ENCODE measurements around the gene SEC22B.
"Not testable (repeated sequence)": the region's sequence is repeated elsewhere in the genome, so short reads cannot be mapped to it uniquely, and the experiment has no call there.

SEC22B gene

DNA sequence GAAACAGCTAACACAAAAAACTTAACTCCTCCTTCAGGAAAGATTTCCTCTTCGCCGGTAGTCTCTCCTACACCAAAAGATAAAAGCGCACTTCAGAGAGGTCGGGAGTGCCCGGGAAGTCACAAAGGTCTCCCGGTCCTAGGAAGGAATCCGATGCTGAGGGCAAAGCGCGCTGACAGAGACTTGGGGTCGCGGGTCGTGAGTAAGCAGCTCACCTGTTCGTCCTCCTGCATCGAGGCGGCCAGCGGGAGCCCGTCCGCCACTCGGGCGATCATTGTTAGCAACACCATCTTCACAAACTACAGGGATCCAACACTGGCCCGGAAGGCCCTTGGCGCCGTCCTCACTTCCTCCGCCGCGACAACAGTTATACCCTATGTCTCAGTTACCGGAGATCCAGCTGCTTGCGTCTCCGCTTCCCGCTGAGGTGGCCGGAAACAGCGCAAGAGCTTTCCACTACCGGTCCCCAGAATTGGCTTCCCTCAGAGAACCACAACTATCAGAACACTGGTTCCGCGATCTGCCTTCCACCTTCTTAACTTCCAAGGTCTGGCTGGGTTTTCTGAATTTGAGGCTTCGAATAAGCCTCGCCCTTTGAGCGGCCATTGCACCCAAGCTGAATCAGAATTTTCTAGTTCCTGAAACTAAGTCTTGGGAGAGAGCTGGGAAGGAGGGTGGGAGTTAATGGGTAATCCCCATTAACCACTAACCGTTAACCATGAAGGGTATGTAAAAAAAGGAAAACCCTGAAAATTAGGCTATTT lies at the start of gene SEC22B:
Gene SEC22B, minus strand, starts transcription at position 429 of the 764 bp plus-strand sequence. Its CDS starts 139 bp downstream, at position 290.
- DNase-seq: peak; percentile 93

DNA sequence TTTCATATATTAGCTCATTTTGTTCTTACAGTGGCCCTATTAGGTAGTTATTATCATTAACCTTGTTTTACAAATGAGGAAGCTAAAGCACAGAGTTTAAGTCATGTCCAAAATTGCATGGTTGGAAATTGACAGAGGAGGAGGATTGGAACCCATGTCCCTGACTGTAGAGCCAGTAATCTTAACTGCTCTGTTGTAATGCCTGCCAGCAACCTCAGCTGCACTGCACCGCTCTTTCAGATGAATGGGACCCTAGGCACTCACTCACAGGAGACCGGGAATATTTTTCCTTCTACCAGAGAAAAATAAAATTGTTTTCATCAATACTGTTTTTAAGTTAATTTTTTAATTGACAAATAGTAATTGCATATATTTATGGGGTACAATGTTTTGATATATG lies 41.6 kb upstream of the SEC22B start:
- not testable (repeated sequence) for DNase-seq

DNA sequence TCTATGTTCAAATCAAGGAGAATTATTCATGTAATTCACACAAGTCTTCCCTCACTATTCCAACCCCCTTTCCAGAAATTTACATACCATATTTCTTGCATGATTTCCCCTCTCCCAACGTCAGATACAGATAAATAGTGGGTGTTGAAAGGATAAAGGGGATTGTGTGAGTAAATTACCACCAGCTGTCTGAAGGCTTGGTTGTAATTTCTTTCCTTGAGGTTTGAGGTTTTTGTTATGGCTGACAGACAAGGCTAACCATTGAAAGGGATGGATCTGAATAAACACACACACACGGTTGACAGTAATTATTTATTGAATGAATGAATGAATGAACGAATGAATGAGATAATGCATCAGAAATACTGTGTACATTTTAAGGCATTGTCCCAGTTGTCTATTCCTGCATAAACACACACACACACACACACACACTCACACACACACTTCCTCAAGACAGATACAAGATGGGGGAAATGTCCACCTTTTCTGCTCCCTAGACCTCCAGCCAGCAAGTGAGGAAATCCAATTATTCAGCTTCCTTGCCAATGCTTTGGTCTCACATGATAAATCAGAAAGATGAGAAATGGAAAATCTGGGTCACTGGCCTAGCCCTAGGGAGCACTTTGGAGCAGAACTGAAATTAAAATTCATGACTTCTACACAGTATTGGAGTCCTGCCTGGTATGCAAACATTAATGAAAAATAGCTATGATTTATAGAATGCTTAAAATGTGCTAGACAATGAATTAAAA lies 41.0 kb upstream of the SEC22B start:
- not testable (repeated sequence) for DNase-seq

DNA sequence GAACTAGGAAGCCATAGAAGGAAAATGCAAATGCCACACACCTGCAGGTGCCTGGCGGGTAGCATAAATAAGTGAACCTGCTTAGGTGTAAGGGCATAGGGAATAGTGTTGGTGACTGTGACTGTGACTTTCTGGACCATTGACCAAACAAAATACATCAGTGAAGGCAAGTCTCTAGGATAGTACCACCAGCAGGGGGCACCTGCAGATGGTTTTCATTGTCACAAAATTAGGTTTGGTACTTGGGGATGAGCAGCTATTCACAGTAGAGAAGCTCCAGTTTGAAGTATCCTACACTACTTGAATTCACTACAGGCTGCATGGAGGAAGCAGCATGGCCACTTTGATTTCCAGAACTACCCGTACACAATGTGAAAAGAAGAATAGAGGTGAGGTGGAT lies 37.3 kb upstream of the SEC22B start:
- not testable (repeated sequence) for DNase-seq

DNA sequence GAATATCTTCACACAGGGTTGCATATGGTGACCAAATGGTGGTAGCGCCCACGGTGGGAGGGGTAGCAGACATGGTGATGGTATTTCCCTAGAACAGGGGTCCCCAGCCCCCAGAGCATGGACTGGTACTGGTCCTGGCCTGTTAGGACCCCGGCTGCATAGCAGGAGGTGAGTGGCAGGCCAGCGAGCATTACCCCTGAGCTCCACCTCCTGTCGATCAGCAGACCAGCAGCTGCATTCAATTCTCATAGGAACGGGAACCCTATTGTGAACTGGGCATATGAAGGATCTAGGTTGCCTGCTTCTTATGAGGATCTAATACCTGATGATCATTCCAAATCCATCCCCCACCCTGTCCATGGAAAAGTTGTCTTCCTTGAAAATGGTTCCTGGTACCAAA lies 34.4 kb upstream of the SEC22B start:
- not testable (repeated sequence) for DNase-seq

DNA sequence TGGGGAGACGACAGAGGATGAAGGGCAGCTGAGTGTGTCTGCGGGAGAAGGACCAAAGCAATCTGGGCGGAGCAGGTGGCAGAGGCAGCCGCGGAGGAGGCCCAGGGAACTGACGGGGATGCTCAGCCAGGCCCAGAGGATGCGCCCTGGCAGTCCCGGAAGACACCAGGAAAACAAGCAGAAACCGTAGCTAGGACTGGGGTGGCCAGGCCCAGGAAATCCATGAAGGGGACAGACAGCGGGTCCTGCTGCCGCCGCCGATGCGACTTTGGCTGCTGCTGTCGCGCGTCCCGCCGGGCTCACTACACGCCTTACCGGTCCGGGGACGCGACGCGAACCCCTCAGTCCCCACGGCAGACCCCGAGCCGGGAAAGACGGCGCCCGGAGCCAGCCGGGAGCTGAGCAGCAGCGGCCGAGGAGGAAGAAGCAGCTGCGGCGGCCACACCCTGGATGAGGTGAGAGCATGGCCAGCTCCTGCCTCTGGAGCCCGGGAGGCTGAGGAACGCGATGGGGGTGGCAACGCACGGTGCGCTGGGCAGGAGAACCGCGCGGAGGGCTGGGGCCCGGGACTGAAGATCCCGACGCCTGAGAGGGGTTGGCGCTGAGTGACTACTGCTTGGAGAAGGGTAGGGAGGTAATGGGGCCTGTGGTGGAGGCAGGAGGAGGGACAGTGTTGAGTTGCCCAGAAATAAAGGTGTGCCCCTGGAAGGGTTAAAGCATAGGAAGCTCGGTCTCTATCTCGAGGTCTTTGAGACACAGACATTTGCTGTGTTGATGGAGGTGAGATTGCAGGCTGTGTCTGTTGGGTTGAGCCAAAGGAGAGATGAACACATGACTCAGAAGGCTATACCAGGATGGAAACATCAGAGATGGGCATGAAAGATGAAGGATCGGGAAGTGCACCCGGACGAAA lies 20.8 kb upstream of the SEC22B start:
- not testable (repeated sequence) for DNase-seq

DNA sequence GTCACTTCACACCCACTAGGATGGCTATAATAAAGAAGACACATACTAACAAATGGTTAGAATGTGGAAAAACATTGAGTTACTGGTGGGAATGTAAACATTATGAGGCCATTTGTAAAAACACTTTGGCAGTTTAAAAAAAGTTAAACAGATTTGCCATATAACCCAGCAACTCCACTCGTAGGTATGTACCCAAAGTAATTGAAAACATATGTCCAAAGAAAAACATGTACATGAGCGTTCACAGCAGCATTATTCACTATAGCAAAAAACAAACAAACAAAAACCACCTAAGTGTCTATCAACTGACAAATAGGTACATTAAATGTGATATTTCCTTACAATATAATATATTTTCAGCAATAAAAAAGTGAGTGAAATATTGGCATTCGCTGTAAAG lies 12.3 kb upstream of the SEC22B start:
- not testable (repeated sequence) for DNase-seq

DNA sequence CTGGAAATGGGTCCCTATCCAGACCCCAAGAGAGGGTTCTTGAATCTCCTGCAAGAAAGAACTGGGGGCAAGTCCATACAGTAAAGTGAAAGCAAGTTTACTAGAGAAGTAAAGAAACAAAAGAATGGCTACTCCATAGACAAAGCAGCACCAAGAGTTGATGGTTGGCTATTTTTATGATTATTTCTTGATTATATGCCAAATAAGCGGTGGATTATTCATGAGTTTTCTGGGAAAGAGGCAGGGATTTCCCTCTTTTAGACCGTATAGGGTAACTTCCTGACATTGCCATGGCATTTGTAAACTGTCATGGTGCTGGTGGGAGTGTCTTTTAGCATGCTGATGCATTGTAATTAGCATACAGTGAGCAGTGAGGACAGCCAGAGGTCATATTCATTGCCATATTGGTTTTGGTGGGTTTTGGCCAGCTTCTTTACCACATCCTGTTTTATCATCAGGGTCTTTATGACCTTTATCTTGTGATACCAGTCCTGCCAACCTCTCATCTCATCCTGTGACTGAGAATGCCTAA lies 5.9 kb upstream of the SEC22B start:
- not testable (repeated sequence) for DNase-seq

DNA sequence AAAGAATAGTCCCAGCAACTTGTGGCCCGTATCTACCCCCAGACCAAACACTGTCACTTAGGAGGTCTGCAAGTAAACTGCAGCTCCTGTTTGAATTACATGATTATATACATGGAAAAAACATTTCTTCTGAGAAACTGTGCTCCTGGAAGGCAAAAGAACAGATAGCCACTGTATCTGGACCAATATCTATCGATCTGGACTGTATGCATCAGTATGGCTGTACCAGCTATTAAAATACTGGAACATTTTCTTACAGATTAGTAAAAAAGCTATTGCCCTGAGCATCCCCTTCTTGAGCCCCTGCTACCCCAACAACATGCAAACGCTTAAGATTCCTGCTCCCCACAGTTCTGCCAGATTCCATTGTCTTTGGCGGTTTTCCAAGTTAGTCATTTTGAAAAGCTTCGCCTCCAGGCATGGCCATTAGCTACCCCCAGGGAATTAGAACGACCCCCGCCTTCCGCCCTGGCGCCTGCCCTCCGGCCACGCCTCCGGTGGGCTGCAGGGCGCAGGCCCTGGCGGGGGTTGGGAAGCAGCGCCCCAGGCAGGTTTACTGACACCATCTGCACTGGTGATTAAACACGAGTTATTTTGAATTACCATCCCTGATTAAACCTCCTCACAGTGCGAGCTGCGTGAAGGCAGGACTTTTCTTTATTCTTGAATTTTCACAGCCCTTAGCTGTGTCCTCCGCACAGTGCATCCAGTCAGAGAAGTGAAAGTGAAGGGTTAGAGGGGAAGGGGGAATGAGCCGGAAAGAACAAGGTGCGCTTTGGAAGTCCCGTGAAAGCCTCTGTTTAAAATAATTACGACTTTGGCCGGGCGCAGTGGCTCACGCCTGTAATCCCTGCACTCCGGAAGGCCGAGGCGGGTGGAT lies 3.7 kb upstream of the SEC22B start:
- not testable (repeated sequence) for DNase-seq

DNA sequence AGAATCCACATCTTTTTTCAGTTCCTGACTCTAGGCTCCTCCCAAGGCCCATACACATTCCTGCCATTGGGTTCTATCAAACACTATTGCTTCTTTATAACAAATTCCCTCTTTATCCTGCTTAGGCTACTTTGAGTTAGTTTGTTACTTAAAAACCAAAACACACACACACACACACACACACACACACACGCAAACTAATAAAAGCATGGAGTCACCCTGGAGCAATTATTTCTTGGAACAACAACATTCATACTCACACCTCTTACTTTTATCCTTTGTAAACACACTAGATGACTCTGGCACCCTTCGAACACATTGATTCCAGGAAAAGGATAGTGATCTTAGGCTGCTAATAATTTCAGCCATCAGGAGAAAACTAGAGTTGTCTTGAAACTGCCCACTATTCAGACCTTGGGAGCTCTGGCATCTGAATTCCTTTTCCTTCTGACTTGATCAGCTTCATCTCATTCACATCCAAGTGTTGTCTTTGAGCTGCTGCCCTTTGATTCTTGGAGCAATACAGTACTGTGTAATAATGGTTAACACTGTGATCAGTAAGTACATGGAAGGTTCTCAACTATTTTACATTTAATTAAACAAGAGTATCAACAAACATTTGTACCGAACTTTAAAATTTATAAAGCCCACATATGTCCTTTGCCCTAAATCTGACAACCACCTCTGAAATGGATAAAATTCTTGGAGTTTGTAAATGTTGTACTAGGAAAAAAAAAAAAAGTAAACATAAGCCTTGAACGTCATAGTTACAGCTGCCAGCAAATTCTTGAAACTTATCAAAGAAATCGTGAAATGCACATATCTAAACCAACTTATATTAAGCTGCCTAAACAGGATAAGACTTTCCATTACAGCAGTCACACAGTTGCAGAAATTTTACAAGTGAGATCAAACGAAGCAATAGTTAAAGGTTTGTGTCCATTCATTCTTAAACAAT lies 2.8 kb upstream of the SEC22B start:
- DNase-seq: no peak

DNA sequence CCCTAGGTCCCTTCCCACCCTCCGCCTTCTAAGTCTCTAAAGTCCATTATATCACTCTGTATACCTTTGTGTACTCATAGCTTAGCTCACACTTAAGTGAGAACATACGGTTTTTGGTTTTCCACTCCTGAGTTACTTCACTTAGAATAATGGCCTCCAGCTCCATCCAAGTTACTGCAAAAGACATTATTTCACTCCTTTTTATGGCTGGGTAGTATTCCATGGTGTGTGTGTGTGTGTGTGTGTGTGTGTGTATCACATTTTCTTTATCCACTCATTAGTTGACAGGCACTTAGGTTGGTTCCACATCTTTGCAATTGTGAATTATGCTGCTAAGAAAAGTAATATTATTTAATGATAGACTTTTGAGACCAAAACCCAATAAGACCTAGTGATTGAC lies 1.7 kb upstream of the SEC22B start:
- not testable (repeated sequence) for DNase-seq

DNA sequence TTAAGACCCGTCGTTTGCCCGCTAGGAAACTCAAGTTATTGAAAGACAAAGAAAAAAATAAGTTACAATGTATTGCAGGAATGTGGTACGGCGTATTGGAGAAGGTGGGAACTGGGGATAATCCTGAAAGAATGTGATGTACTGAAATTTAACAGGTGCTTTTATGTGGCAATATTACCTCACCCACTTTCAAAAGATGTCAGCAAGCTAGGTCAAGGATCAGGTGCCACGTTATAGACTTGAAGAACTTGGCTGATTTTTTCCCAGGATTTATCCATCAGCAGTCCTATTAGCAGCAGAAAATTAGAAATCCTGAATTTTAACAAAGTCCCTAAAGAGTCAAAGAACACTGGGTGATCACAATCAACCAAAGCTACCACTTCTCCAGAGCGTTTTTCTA lies 632 bp downstream of the SEC22B start:
- DNase-seq: not testable (repeated sequence)

DNA sequence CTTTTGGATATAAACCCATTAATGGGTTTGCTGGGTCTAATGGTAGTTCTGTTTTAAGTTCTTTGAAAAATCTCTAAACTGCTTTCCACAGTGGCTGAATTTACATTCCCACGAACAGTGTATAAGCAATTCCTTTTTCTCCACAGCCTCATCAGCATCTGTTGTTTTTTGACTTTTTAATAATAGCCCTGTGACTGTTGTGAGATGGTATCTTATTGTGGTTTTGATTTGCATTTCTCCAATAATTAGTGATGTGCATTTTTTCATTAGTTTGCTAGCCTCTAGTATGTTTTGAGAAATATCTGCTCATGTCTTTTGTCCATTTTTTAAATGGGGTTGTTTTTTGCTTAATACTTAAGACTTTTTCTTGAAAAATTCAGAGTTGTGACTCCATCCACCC lies 11.6 kb downstream of the SEC22B start:
- not testable (repeated sequence) for DNase-seq

DNA sequence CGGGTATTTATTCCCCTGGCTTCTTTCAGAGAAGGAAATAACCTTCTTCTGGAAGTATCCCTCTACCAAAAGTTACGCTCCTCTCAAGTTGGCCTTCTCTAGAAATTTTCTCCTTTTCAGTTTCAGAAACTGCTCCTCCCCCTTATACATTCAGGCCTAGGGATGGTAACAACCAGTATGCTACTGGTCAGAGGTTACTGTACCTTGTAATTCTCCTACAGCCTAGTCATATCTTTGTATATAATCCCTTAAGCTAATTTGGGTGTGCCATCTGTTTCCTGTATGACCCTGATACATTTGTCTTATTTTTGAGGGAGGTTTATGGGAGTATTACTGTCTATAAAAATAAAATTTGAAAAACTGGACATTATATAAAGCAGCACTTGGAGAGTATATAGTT lies 14.3 kb downstream of the SEC22B start:
- not testable (repeated sequence) for DNase-seq

DNA sequence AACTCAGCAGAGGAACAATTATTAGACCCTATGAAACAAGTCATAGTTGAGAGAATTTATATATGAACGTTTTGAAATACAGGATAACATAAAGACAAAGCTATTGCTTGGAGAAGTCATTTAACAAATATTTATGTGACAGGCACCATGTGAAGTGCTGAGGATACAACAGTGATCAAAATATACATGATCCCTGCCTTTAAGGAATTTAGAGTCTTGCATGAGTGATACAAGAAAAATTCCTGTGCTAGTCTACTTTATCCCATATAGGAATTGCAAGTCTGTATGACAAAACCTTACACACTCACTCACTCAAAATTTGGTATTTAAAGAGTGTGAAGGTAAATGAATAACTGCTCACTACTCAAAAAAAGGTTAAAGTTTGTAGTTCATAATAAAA lies 17.8 kb downstream of the SEC22B start:
- DNase-seq: not testable (repeated sequence)

DNA sequence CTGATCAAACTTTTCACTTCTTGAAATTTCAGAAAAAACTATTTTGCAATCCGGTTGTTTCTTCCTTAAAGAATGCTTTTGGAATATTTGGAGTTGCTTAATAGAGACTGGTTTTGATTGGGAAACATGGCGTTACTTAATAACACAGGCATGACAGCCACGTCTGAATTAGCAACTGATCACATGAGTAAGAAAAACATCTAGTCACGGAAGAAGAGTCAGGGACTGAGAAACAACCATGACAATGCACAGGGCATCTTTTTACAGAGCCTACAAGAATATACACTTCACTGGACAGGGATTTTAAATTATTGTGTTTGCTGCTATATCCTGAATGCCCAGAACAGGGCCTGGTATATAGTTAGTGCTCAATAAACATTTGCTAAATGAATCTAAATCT lies 18.2 kb downstream of the SEC22B start:
- not testable (repeated sequence) for DNase-seq

DNA sequence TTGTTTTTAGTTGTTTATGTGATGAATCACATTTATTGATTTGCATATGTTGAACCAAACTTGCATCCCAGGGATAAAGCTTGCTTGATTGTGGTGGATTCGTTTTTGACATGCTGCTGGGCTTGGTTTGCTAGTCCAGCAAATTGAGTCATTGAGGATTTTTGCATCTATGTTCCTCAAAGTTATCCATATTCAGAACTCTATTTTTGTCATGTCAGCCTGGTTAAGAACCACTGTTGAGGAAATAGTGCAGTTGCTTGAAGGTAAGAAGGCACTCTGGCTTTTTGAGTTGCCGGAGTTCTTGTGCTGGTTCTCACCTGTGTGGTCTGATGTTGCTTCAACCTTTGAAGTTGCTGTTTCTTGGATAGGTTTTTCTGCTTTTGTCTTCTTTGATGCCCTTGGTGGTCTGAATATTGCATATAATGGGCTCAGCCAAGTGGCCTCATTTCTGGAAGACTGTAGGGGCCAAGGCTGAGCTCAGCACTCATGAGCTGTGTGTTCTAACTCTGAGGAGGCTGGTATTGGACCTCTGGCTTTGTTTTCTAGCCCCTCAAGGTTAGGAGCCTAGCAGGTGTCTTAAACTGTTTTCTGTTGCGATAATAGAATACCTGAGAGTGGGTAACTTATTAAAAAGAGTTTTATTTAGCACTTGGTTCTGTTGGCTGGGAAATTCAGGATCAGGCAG lies 26.0 kb downstream of the SEC22B start:
- DNase-seq: not testable (repeated sequence)

DNA sequence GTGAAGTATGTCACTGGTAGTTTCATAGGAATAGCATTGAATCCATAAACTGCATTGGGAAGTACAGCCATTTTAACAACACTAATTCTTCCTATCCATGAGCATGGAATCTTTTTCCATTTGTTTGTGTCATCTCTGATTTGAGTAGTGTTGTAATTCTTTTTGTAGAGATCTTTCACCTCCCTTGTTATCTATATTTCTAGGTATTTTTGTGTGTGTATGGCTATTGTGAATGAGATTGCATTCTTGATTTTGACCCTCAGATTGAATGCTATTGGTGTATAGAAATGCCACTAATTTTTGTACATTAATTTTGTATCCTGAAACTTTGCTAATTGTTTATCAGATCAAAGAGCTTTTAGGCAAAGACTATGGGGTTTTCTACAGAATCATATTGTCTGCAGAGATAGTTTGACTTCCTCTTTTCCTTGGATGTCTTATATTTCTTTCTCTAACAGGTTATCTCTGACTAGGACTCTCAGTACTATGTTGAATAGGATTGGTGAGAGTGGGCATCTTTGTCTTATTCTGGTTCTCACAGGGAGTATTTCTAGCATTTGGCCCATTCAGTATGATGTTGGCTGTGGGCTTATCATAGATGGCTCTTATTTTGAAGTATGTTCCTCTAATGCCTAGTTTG lies 26.8 kb downstream of the SEC22B start:
- DNase-seq: not testable (repeated sequence)

DNA sequence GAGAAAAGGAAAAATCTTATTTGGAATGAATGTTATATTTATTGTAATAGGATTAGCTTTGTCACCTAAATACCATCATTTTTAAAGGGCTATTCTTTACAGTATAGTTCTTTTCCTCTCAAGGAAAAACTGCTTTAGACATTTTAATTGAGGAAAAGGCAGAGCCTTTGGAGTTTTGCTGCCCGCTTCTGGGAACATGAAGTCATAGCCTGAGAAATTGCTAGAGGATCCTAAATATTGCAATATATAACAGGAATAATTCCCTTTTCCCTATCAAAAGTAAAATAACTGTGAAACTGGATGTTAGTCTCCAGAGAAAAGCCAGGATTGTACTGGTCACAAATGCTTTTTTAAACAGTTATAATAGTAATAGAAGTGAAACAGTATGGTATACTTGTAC lies 30.5 kb downstream of the SEC22B start:
- not testable (repeated sequence) for DNase-seq
